NCI-H226 (cell line): ENCODE results near the gene TCERG1L.
"Not testable (repeated sequence)": the region's sequence is repeated elsewhere in the genome, so short reads cannot be mapped to it uniquely, and the experiment has no call there.

Experiments used
- DNase-seq: peaks from one replicate; pipeline ENCODE4 v3.0.0-alpha.2; 2015

TCERG1L gene

GRCh38 chr10:131159771-131160170, 151.8 kb downstream of the TCERG1L start:
- DNase-seq, result no peak

GRCh38 chr10:131158695-131159094, 152.8 kb downstream of the TCERG1L start:
- DNase-seq, result no peak

- no peak for DNase-seq
These were observed 153.6 kb downstream of the TCERG1L start for GRCh38 chr10:131157899-131158298.

- no peak for DNase-seq
These were observed 155.7 kb downstream of the TCERG1L start for GRCh38 chr10:131155876-131156230.

- no peak for DNase-seq
These were observed 156.2 kb downstream of the TCERG1L start for GRCh38 chr10:131155218-131155875.

- DNase-seq, result no peak
These were observed 157.1 kb downstream of the TCERG1L start for GRCh38 chr10:131154306-131155025.

- DNase-seq, result not testable (repeated sequence)
These were observed 159.1 kb downstream of the TCERG1L start for GRCh38 chr10:131152456-131152855.

- DNase-seq, result no peak
These were observed 161.4 kb downstream of the TCERG1L start for GRCh38 chr10:131150126-131150525.

GRCh38 chr10:131149586-131149985, 161.9 kb downstream of the TCERG1L start:
- no peak for DNase-seq

- no peak for DNase-seq
These were observed 162.4 kb downstream of the TCERG1L start for GRCh38 chr10:131149111-131149510.

GRCh38 chr10:131148270-131148669, 163.3 kb downstream of the TCERG1L start:
- DNase-seq, result no peak

GRCh38 chr10:131147301-131147975, 164.1 kb downstream of the TCERG1L start:
- DNase-seq, result no peak

GRCh38 chr10:131146790-131147189, 164.7 kb downstream of the TCERG1L start:
- no peak for DNase-seq

- DNase-seq, result no peak
These were observed 165.8 kb downstream of the TCERG1L start for GRCh38 chr10:131145756-131146155.

- no peak for DNase-seq
These were observed 166.7 kb downstream of the TCERG1L start for GRCh38 chr10:131144711-131145375.

GRCh38 chr10:131144196-131144595, 167.3 kb downstream of the TCERG1L start:
- no peak for DNase-seq

GRCh38 chr10:131143425-131144165, 167.9 kb downstream of the TCERG1L start:
- no peak for DNase-seq

GRCh38 chr10:131142517-131143380, 168.8 kb downstream of the TCERG1L start:
- DNase-seq, result no peak

GRCh38 chr10:131141645-131142516, 169.6 kb downstream of the TCERG1L start:
- no peak for DNase-seq

GRCh38 chr10:131141207-131141606, 170.3 kb downstream of the TCERG1L start:
- no peak for DNase-seq

GRCh38 chr10:131140606-131141005, 170.9 kb downstream of the TCERG1L start:
- DNase-seq, result no peak
